ENCODE measurements around the gene DGAT2L6.

The DGAT2L6 gene

GRCh38 chrX:70168238-70169188, 8.8 kb upstream of the DGAT2L6 start:
- H3K4me2 ChIP-seq (ENCODE audit: low read length) = peak overlapping the region; percentile 56
- H3K27me3 ChIP-seq (ENCODE audit: control insufficient read depth, insufficient read depth, low read length) = peaks cover 3% of the 10 kb centered on the region
- peaks cover 47% of the 10 kb centered on the region for H3K4me1 ChIP-seq (ENCODE audit: control insufficient read depth, insufficient read depth, low read length)
- peak overlapping the region; percentile 51 for H3K9ac ChIP-seq (ENCODE audit: low read depth, low read length)
- no peaks in the 10 kb centered on the region for H3K9me3 ChIP-seq (replicated peaks; ENCODE audit: low read length)
- H3K36me3 ChIP-seq (ENCODE audit: insufficient read depth, low read length) = peaks cover under 1% of the 10 kb centered on the region
- H3K4me3 ChIP-seq (ENCODE audit: low read length) = peak overlapping the region; percentile 16

GRCh38 chrX:70169281-70169680, 8.0 kb upstream of the DGAT2L6 start:
- Histone ChIP-seq H3K36me3 (ENCODE audit: insufficient read depth, low read length) (no peaks in the 10 kb centered on the region), H3K4me2 (ENCODE audit: low read length) (peak overlapping the region; percentile 56), H3K9me3 (replicated peaks; ENCODE audit: low read length) (no peaks in the 10 kb centered on the region), H3K9ac (ENCODE audit: low read depth, low read length) (no peak overlapping the region), H3K4me3 (ENCODE audit: low read length) (peak overlapping the region; percentile 16), H3K27me3 (ENCODE audit: control insufficient read depth, insufficient read depth, low read length) (peaks cover 3% of the 10 kb centered on the region), H3K4me1 (ENCODE audit: control insufficient read depth, insufficient read depth, low read length) (peaks cover 52% of the 10 kb centered on the region)

GRCh38 chrX:70171624-70172023, 5.7 kb upstream of the DGAT2L6 start:
- H3K4me1 ChIP-seq (ENCODE audit: control insufficient read depth, insufficient read depth, low read length) = peaks cover 61% of the 10 kb centered on the region
- H3K4me3 ChIP-seq (ENCODE audit: low read length) = no peak overlapping the region
- H3K4me2 ChIP-seq (ENCODE audit: low read length) = no peak overlapping the region
- H3K27me3 ChIP-seq (ENCODE audit: control insufficient read depth, insufficient read depth, low read length) = peaks cover 3% of the 10 kb centered on the region
- H3K9me3 ChIP-seq (replicated peaks; ENCODE audit: low read length) = peaks cover 2% of the 10 kb centered on the region
- H3K36me3 ChIP-seq (ENCODE audit: insufficient read depth, low read length) = no peaks in the 10 kb centered on the region
- H3K9ac ChIP-seq (ENCODE audit: low read depth, low read length) = no peak overlapping the region

- peaks cover 56% of the 10 kb centered on the region for H3K4me1 ChIP-seq (ENCODE audit: control insufficient read depth, insufficient read depth, low read length)
- H3K36me3 ChIP-seq (ENCODE audit: insufficient read depth, low read length) = no peaks in the 10 kb centered on the region
- no peak overlapping the region for H3K9ac ChIP-seq (ENCODE audit: low read depth, low read length)
Observed at GRCh38 chrX:70172221-70172620, 5.1 kb upstream of the DGAT2L6 start.

GRCh38 chrX:70172964-70173363, 4.3 kb upstream of the DGAT2L6 start:
- Histone ChIP-seq H3K36me3 (ENCODE audit: insufficient read depth, low read length) (no peaks in the 10 kb centered on the region), H3K4me3 (ENCODE audit: low read length) (no peak overlapping the region), H3K4me2 (ENCODE audit: low read length) (no peak overlapping the region), H3K9me3 (replicated peaks; ENCODE audit: low read length) (peaks cover 2% of the 10 kb centered on the region), H3K27me3 (ENCODE audit: control insufficient read depth, insufficient read depth, low read length) (peaks cover 3% of the 10 kb centered on the region), H3K9ac (ENCODE audit: low read depth, low read length) (no peak overlapping the region), H3K4me1 (ENCODE audit: control insufficient read depth, insufficient read depth, low read length) (peaks cover 48% of the 10 kb centered on the region)

More at GRCh38 chrX:70172221-70172620, 5.1 kb upstream of the DGAT2L6 start:
- H3K4me3 ChIP-seq (ENCODE audit: low read length) = no peak overlapping the region
- no peak overlapping the region for H3K4me2 ChIP-seq (ENCODE audit: low read length)
- peaks cover 2% of the 10 kb centered on the region for H3K9me3 ChIP-seq (replicated peaks; ENCODE audit: low read length)
- H3K27me3 ChIP-seq (ENCODE audit: control insufficient read depth, insufficient read depth, low read length) = peaks cover 3% of the 10 kb centered on the region

DNA sequence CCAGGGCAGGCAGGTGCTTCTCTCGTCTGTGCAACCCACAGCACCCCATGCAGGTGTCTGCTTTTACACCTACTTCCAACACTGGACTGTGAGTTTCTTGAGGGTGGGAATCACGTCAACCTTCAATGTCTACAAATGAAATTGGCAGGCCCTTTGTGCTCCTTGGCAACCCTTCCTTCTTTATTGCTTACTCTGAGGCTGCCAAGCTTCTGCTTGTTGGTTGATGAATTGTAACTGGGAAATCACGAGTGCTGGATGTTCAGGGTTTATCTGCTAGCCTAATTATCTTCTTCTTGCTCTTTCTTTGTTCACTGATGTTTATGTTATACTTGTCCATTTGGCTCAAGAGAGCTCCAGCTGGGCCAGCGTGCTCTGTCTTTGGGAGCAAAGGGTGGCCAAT, 2.5 kb upstream of the DGAT2L6 start:
- peak overlapping the region; percentile 70 for H3K9ac ChIP-seq (ENCODE audit: low read depth, low read length)

GRCh38 chrX:70175338-70175737, 1.9 kb upstream of the DGAT2L6 start:
- Histone ChIP-seq H3K4me3 (ENCODE audit: low read length) (no peak overlapping the region), H3K4me1 (ENCODE audit: control insufficient read depth, insufficient read depth, low read length) (peaks cover 35% of the 10 kb centered on the region), H3K4me2 (ENCODE audit: low read length) (no peak overlapping the region), H3K9ac (ENCODE audit: low read depth, low read length) (no peak overlapping the region), H3K36me3 (ENCODE audit: insufficient read depth, low read length) (no peaks in the 10 kb centered on the region), H3K9me3 (replicated peaks; ENCODE audit: low read length) (peaks cover 2% of the 10 kb centered on the region), H3K27me3 (ENCODE audit: control insufficient read depth, insufficient read depth, low read length) (peaks cover under 1% of the 10 kb centered on the region)

More for the DNA sequence above, 2.5 kb upstream of the DGAT2L6 start:
- Histone ChIP-seq H3K4me3 (ENCODE audit: low read length) (peak overlapping the region; percentile 48), H3K4me2 (ENCODE audit: low read length) (peak overlapping the region; percentile 60), H3K36me3 (ENCODE audit: insufficient read depth, low read length) (no peaks in the 10 kb centered on the region), H3K9me3 (replicated peaks; ENCODE audit: low read length) (peaks cover 2% of the 10 kb centered on the region), H3K4me1 (ENCODE audit: control insufficient read depth, insufficient read depth, low read length) (peaks cover 35% of the 10 kb centered on the region), H3K27me3 (ENCODE audit: control insufficient read depth, insufficient read depth, low read length) (peaks cover 3% of the 10 kb centered on the region)

GRCh38 chrX:70183091-70183490, 5.8 kb downstream of the DGAT2L6 start:
- no peak overlapping the region for H3K9ac ChIP-seq (ENCODE audit: low read depth, low read length)
- no peaks in the 10 kb centered on the region for H3K4me1 ChIP-seq (ENCODE audit: control insufficient read depth, insufficient read depth, low read length)
- H3K9me3 ChIP-seq (replicated peaks; ENCODE audit: low read length) = no peaks in the 10 kb centered on the region
- H3K4me2 ChIP-seq (ENCODE audit: low read length) = no peak overlapping the region
- H3K27me3 ChIP-seq (ENCODE audit: control insufficient read depth, insufficient read depth, low read length) = peaks cover 3% of the 10 kb centered on the region
- no peak overlapping the region for H3K4me3 ChIP-seq (ENCODE audit: low read length)
- H3K36me3 ChIP-seq (ENCODE audit: insufficient read depth, low read length) = no peaks in the 10 kb centered on the region

DNA sequence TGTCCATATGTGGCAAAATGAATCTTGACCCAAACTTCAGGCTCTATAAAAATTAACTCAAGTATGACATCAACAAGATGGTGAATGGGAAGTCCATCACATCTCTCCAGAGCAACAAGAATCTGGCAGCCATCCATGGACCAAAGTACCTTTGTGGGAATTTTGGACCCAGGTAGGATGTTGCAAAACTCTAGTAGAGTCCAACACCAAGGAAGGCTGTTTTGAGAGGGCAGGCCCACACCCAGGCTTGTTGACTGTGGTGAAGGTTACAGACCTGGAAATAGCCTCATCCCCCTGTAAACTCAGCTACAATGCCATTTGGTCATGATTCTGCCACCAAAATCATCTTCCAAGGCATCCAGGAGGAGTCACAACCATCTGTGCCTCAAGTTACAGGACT, 12.9 kb downstream of the DGAT2L6 start:
- Histone ChIP-seq H3K9ac (ENCODE audit: low read depth, low read length) (no peak overlapping the region), H3K4me3 (ENCODE audit: low read length) (no peak overlapping the region), H3K4me1 (ENCODE audit: control insufficient read depth, insufficient read depth, low read length) (no peaks in the 10 kb centered on the region), H3K9me3 (replicated peaks; ENCODE audit: low read length) (no peaks in the 10 kb centered on the region), H3K27me3 (ENCODE audit: control insufficient read depth, insufficient read depth, low read length) (no peaks in the 10 kb centered on the region), H3K4me2 (ENCODE audit: low read length) (no peak overlapping the region), H3K36me3 (ENCODE audit: insufficient read depth, low read length) (no peaks in the 10 kb centered on the region)

DNA sequence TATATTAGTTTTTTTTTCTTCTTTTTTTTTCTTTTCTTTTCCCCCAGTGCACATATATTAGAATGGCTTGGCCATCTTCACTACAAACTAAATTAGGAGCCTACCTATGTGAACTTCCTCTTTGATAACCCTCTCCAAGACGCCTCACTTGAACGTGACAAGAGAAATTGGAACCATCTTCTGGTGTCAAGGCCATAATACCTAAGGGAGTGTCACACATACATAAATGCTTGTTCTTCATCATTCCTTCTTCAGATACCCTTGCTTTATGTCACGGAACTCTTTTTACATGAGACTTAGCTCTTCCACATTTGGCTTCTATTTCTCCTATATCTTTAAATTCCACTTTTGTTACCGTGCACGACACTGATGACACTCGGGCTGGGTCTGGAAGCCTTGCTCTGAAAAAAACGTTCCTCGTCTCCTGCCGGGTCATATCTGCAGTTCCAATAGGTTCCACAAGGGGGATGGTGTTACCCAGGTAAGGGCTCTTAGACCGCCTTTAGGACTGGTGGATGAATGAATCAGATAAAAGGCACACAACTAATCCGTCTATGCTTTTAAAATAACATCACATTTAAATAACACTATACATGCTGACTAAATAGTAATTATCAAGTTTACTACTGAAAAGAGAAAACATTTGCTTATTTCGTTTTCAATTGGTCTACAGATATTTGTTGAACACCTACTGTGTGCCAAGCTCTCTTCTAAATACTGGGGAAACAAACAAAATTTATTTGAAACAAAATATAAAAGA, 19.9 kb downstream of the DGAT2L6 start:
- Histone ChIP-seq H3K36me3 (ENCODE audit: insufficient read depth, low read length) (no peaks in the 10 kb centered on the region), H3K4me1 (ENCODE audit: control insufficient read depth, insufficient read depth, low read length) (no peaks in the 10 kb centered on the region), H3K4me3 (ENCODE audit: low read length) (no peak overlapping the region), H3K4me2 (ENCODE audit: low read length) (no peak overlapping the region), H3K9ac (ENCODE audit: low read depth, low read length) (no peak overlapping the region), H3K9me3 (replicated peaks; ENCODE audit: low read length) (no peaks in the 10 kb centered on the region), H3K27me3 (ENCODE audit: control insufficient read depth, insufficient read depth, low read length) (peaks cover 8% of the 10 kb centered on the region)

GRCh38 chrX:70201732-70202131, 24.4 kb downstream of the DGAT2L6 start:
- H3K4me3 ChIP-seq (ENCODE audit: low read length) = no peak overlapping the region
- no peaks in the 10 kb centered on the region for H3K9me3 ChIP-seq (replicated peaks; ENCODE audit: low read length)
- H3K4me1 ChIP-seq (ENCODE audit: control insufficient read depth, insufficient read depth, low read length) = no peaks in the 10 kb centered on the region
- peaks cover 18% of the 10 kb centered on the region for H3K27me3 ChIP-seq (ENCODE audit: control insufficient read depth, insufficient read depth, low read length)
- H3K9ac ChIP-seq (ENCODE audit: low read depth, low read length) = no peak overlapping the region
- no peaks in the 10 kb centered on the region for H3K36me3 ChIP-seq (ENCODE audit: insufficient read depth, low read length)
- H3K4me2 ChIP-seq (ENCODE audit: low read length) = no peak overlapping the region
